Spleen (tissue), 7 donors: Measurements from ENCODE around the gene FRMPD2.

Experiments
- POLR2A ChIP-seq, 3 donors: fragments of 450-650 bp; IDR thresholded peaks; one replicate each; pipeline ENCODE4 v1.5.1; 2017; ENCODE audit warnings: antibody characterized with exemption in 3 of 3, mild to moderate bottlenecking in 1 of 3
- TF ChIP-seq, protein P1 (sequence below), 11 experiments: fragments of 200-600 bp in 7 of 11; fragments of 450-650 bp in 4 of 11; sonication (generic) in 4 of 11; IDR thresholded peaks in 8 of 11; conservative IDR thresholded peaks in 3 of 11; 1 replicate in 7 of 11; 2 replicates in 4 of 11; pipeline versions ENCODE4 v1.4.0 to v1.8.0; 2016 to 2021; ENCODE audit warnings: antibody characterized with exemption in 11 of 11, inconsistent platforms in 4 of 11, mild to moderate bottlenecking in 1 of 11
- donor health status: DM: no; HTN: no; CAD: no; lungs with moderate emphysema.
- donor health status: DM: no; HTN: no; CAD: no.
- donor health status: DM: no; HTN: no; CAD: no.

GRCh38 chr10:48271047-48271730 lies 3.3 kb downstream of the FRMPD2 start:
- TF ChIP-seq, protein P1, sequence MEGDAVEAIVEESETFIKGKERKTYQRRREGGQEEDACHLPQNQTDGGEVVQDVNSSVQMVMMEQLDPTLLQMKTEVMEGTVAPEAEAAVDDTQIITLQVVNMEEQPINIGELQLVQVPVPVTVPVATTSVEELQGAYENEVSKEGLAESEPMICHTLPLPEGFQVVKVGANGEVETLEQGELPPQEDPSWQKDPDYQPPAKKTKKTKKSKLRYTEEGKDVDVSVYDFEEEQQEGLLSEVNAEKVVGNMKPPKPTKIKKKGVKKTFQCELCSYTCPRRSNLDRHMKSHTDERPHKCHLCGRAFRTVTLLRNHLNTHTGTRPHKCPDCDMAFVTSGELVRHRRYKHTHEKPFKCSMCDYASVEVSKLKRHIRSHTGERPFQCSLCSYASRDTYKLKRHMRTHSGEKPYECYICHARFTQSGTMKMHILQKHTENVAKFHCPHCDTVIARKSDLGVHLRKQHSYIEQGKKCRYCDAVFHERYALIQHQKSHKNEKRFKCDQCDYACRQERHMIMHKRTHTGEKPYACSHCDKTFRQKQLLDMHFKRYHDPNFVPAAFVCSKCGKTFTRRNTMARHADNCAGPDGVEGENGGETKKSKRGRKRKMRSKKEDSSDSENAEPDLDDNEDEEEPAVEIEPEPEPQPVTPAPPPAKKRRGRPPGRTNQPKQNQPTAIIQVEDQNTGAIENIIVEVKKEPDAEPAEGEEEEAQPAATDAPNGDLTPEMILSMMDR (IDR thresholded peaks at IDR 0.05 in 8 of 11, conservative IDR thresholded peaks at IDR 0.05 in 3 of 11) = no peak
- TF ChIP-seq POLR2A (IDR thresholded peaks at IDR 0.05) = no peak
